Measurements from ENCODE around the gene CCDC175.
A peak's percentile ranks its signal among the peaks of the same experiment; 100 is the strongest.

Gene CCDC175

GRCh38 chr14:59540852-59541251, 35.8 kb downstream of the CCDC175 start:
- no peak for DNase-seq (ENCODE audit: low spot score)

GRCh38 chr14:59538936-59539335, 37.7 kb downstream of the CCDC175 start:
- no peak for DNase-seq (ENCODE audit: low spot score)

- DNase-seq (ENCODE audit: low spot score), result no peak
These were observed 39.1 kb downstream of the CCDC175 start for GRCh38 chr14:59537476-59537875.

- no peak for DNase-seq (ENCODE audit: low spot score)
These were observed 42.1 kb downstream of the CCDC175 start for GRCh38 chr14:59534361-59534987.

GRCh38 chr14:59532419-59532818, 44.2 kb downstream of the CCDC175 start:
- DNase-seq (ENCODE audit: low spot score), result no peak

GRCh38 chr14:59530349-59530748, 46.3 kb downstream of the CCDC175 start:
- no peak for DNase-seq (ENCODE audit: low spot score)

GRCh38 chr14:59529189-59529588, 47.4 kb downstream of the CCDC175 start:
- DNase-seq (ENCODE audit: low spot score), result no peak

GRCh38 chr14:59520224-59520623, 56.4 kb downstream of the CCDC175 start:
- no peak for DNase-seq (ENCODE audit: low spot score)

- no peak for DNase-seq (ENCODE audit: low spot score)
These were observed 64.6 kb downstream of the CCDC175 start for GRCh38 chr14:59511916-59512575.

GRCh38 chr14:59510966-59511365, 65.6 kb downstream of the CCDC175 start:
- no peak for DNase-seq (ENCODE audit: low spot score)

- no peak for DNase-seq (ENCODE audit: low spot score)
These were observed 66.6 kb downstream of the CCDC175 start for GRCh38 chr14:59510001-59510400.

- no peak for DNase-seq (ENCODE audit: low spot score)
These were observed 67.5 kb downstream of the CCDC175 start for GRCh38 chr14:59509101-59509500.

GRCh38 chr14:59507752-59508103, 68.9 kb downstream of the CCDC175 start:
- DNase-seq (ENCODE audit: low spot score), result no peak

- peak; percentile 55 for DNase-seq (ENCODE audit: low spot score)
These were observed 69.4 kb downstream of the CCDC175 start for GRCh38 chr14:59507063-59507751.

- DNase-seq (ENCODE audit: low spot score), result no peak
These were observed 73.4 kb downstream of the CCDC175 start for GRCh38 chr14:59503256-59503655.

- no peak for DNase-seq (ENCODE audit: low spot score)
These were observed 75.9 kb downstream of the CCDC175 start for GRCh38 chr14:59500732-59501131.

GRCh38 chr14:59492384-59492783, 84.2 kb downstream of the CCDC175 start:
- DNase-seq (ENCODE audit: low spot score), result no peak

- no peak for DNase-seq (ENCODE audit: low spot score)
These were observed 85.9 kb downstream of the CCDC175 start for GRCh38 chr14:59490756-59491155.

- DNase-seq (ENCODE audit: low spot score), result no peak
These were observed 91.9 kb downstream of the CCDC175 start for GRCh38 chr14:59484639-59485175.

- peak; percentile 95 for DNase-seq (ENCODE audit: low spot score)
These were observed 92.6 kb downstream of the CCDC175 start, which contains the start of the genes JKAMP and L3HYPDH for GRCh38 chr14:59483819-59484638. JKAMP (plus strand) TSS chr14:59484517; CDS start chr14:59484590, 73 bp downstream. L3HYPDH (minus strand) TSS chr14:59484408; CDS start chr14:59484316, 92 bp downstream.

- peak; percentile 20 for DNase-seq (ENCODE audit: low spot score)
These were observed 93.2 kb downstream of the CCDC175 start for GRCh38 chr14:59483363-59483762.
